Keratinocyte (primary cell): ENCODE data around the gene STRN4.

Source experiments
- CTCF ChIP-seq, 3 experiments: IDR thresholded peaks in 1 of 3; conservative IDR thresholded peaks in 1 of 3; optimal IDR thresholded peaks in 1 of 3; 2 replicates in 2 of 3; 3 replicates in 1 of 3; pipeline versions ENCODE3 to v1.5.1; 2011; ENCODE audit warnings: low read length in 3 of 3, mild to moderate bottlenecking in 3 of 3, moderate library complexity in 2 of 3, control low read depth in 1 of 3, inconsistent platforms in 1 of 3; ENCODE audit not compliant: insufficient read depth in 2 of 3; ENCODE audit errors: extremely low read depth in 1 of 3
- EZH2 ChIP-seq: IDR thresholded peaks from one replicate; pipeline ENCODE4 v1.6.1; 2012; ENCODE audit warnings: inconsistent platforms, mild to moderate bottlenecking, low read length, moderate library complexity

GRCh38 chr19:46761418-46761831 lies 15.2 kb upstream of the STRN4 start:
- no peak for TF ChIP-seq CTCF (optimal IDR thresholded peaks at IDR 0.05 in 1 of 3, IDR thresholded peaks at IDR 0.05 in 1 of 3, conservative IDR thresholded peaks at IDR 0.05 in 1 of 3; ENCODE audit: extremely low read depth in 1 of 3, insufficient read depth in 2 of 3, low read length in 3 of 3)
- no peak for TF ChIP-seq EZH2
